Type B pancreatic cell (in vitro differentiated cells): Measurements from ENCODE around the gene C6orf136. TPM values are rescaled to one million over a fixed set of nuclear protein-coding genes. Genes with fewer than 3 reads are reported as not detected.

Source experiments
- DNase-seq: peaks from one replicate; pipeline ENCODE4 v3.0.0; 2021; ENCODE audit warnings: mixed read lengths; ENCODE audit not compliant: unreplicated experiment; ENCODE audit errors: extremely low spot score
- H3K27ac Mint-ChIP-seq: 2 replicates; pipeline ENCODE4 v1.8.0; 2021; ENCODE audit warnings: mild to moderate bottlenecking, mixed read lengths
- H3K27me3 Mint-ChIP-seq: 2 replicates; pipeline ENCODE4 v1.8.0; 2021; ENCODE audit warnings: mixed read lengths
- H3K36me3 Mint-ChIP-seq: 2 replicates; pipeline ENCODE4 v1.8.0; 2021; ENCODE audit warnings: mixed read lengths
- H3K4me1 Mint-ChIP-seq: one replicate; pipeline ENCODE4 v1.8.0; 2021; ENCODE audit warnings: mixed read lengths; ENCODE audit not compliant: unreplicated experiment
- H3K4me3 Mint-ChIP-seq: 2 replicates; pipeline ENCODE4 v1.8.0; 2021; ENCODE audit warnings: mild to moderate bottlenecking, mixed read lengths
- H3K9me3 Mint-ChIP-seq: 2 replicates; pipeline ENCODE4 v1.8.0; 2021; ENCODE audit warnings: mixed read lengths
- total RNA-seq: library from RNA; stranded (reverse); gene quantifications from 2 replicates; pipeline ENCODE4 v1.2.1, GENCODE V29; 2021; ENCODE audit warnings: low replicate concordance
- TF ChIP-seq, protein P1 (sequence below): fragments of 200-600 bp; sonication (generic); conservative IDR thresholded peaks from 2 replicates; pipeline ENCODE4 v1.5.0; 2021; ENCODE audit warnings: antibody characterized with exemption, mild to moderate bottlenecking

C6orf136 gene
- total RNA-seq, 1 donor from 2014 or later, result 16.0 TPM

DNA sequence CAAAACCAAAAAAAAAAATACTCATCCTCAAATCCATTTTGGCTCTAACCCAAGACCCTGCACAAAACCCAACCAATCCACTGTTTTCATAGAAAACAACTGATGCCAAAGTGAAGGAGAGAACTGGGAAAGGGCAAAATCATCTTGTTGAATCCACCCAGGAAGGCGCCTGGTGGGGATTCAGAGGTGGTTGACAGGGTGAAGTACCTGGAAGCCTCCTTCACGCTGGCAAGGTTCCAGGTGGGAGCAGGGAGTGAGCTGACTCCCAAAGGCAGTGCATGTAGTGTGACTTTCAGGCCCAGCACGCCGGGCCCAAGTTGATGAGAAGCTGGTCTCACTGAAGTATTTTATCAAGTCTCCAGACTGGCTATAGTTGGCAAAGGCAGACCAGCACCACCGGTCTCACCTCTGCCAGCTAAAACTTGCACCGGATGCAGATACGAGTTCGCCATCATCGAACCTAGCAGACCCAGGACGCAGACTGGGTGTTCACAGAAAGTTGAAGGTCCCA lies 46.4 kb upstream of the C6orf136 start:
- H3K27me3 Mint-ChIP-seq, result no peaks in the 10 kb centered on the region
- TF ChIP-seq, protein P1, sequence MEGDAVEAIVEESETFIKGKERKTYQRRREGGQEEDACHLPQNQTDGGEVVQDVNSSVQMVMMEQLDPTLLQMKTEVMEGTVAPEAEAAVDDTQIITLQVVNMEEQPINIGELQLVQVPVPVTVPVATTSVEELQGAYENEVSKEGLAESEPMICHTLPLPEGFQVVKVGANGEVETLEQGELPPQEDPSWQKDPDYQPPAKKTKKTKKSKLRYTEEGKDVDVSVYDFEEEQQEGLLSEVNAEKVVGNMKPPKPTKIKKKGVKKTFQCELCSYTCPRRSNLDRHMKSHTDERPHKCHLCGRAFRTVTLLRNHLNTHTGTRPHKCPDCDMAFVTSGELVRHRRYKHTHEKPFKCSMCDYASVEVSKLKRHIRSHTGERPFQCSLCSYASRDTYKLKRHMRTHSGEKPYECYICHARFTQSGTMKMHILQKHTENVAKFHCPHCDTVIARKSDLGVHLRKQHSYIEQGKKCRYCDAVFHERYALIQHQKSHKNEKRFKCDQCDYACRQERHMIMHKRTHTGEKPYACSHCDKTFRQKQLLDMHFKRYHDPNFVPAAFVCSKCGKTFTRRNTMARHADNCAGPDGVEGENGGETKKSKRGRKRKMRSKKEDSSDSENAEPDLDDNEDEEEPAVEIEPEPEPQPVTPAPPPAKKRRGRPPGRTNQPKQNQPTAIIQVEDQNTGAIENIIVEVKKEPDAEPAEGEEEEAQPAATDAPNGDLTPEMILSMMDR, result no peak
- H3K4me1 Mint-ChIP-seq, result peaks cover 5% of the 10 kb centered on the region
- no peaks in the 10 kb centered on the region for H3K9me3 Mint-ChIP-seq
- H3K36me3 Mint-ChIP-seq, result peaks cover 39% of the 10 kb centered on the region
- no peak overlapping the region for H3K27ac Mint-ChIP-seq
- H3K4me3 Mint-ChIP-seq, result no peak overlapping the region
- DNase-seq, result no peak

DNA sequence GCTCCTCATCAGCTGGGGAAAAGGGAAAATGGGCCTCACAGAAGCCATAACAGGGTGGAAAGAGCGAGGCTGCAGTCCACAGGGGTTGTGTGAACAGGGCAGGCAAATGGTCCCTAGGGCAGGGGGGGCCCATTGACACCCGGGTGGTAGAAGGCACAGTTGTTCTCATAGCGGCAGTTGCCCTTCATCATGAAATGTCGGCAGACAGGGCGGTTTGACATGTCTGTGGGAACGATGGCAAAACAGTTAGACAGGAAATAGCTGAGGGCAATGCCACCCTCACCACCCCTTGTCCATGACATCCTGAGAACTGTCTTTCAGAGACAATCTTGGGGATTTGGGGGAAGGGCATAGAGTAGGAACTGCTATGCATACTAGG lies 45.5 kb upstream of the C6orf136 start:
- Mint-ChIP-seq H3K27ac (no peak overlapping the region), H3K4me1 (peaks cover 5% of the 10 kb centered on the region), H3K4me3 (no peak overlapping the region), H3K27me3 (no peaks in the 10 kb centered on the region), H3K9me3 (no peaks in the 10 kb centered on the region), H3K36me3 (peaks cover 46% of the 10 kb centered on the region)
- TF ChIP-seq, protein P1, result no peak
- no peak for DNase-seq

DNA sequence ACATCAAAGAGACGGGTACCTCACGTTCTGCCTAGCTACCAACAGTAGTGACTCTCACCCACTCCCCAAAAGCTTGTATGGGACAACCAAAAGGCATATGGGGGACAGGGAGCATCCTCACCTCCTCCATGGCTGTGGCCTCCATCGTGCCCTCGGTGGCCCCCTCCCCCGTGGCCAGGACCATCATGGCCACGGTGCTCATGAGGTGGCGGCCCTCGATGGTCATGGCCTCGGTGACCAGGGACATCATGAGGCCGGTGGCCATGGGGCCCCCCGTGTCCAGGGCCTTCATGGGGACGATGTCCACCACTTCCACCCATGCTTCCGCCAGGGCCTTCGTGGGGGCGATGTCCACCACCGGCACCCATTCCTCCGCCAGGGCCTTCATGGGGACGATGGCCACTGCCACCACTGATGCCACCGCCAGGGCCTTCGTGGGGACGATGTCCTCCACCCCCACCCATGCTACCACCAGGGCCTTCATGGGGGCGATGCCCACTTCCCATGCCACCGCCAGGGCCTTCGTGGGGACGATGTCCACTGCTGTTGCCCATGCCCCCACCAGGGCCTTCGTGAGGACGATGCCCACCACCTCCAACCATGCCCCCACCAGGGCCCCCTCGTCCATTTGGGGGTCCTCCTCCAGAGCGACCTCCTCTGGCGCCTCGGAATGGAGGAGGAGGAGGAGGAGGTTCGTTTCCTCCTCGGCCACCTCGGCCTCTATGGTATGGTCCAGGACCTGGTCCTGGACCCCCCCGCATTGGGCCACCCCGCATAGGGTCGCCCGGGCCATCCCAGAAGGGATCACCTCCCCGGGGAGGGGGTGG lies 44.9 kb upstream of the C6orf136 start:
- H3K4me1 Mint-ChIP-seq, result peaks cover 5% of the 10 kb centered on the region
- no peak overlapping the region for H3K27ac Mint-ChIP-seq
- TF ChIP-seq, protein P1, result no peak
- no peaks in the 10 kb centered on the region for H3K27me3 Mint-ChIP-seq
- H3K9me3 Mint-ChIP-seq, result no peaks in the 10 kb centered on the region
- no peak overlapping the region for H3K4me3 Mint-ChIP-seq
- H3K36me3 Mint-ChIP-seq, result peaks cover 49% of the 10 kb centered on the region
- no peak for DNase-seq

DNA sequence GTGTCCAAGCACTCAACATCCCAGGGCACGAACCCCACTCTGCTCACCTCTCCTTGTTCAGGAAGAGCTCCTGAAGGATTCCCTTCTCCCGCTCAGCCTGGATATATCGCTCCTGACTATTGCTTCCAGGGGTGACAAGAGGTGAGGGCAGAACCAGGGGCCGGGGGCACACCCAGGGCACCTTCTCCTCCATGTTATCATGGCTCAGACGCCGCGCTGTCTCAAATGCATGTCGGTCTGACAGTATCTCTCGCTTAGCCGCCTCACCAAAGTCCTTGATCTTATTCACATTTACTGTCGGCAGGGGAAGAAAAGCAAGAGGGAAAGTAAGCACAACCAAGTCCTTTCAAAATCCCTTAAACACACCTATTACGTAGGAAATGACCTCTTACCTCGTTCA lies 43.0 kb upstream of the C6orf136 start:
- DNase-seq, result no peak
- TF ChIP-seq, protein P1, result no peak
- no peaks in the 10 kb centered on the region for H3K4me1 Mint-ChIP-seq
- peaks cover 55% of the 10 kb centered on the region for H3K36me3 Mint-ChIP-seq
- no peaks in the 10 kb centered on the region for H3K9me3 Mint-ChIP-seq
- no peak overlapping the region for H3K4me3 Mint-ChIP-seq
- no peaks in the 10 kb centered on the region for H3K27me3 Mint-ChIP-seq
- no peak overlapping the region for H3K27ac Mint-ChIP-seq

DNA sequence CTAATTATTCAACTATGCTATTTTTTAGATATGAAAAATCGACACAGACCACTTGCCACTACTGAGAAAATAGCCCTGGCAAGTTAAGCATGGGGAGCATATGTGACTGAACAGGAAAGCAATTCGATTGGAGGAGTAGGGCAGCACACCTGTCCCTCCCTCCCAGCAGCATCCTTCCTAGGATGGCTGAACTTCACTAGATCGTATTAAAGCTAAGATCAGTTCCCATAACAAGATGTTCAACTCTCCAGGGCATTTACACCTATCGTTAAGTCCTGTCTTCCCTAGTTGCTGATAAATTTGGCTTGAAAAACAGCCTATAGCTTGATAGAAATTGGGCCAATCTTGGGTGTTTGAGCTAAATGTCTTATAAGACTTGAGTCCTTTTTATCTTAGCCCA lies 36.9 kb upstream of the C6orf136 start:
- H3K27ac Mint-ChIP-seq, result no peak overlapping the region
- H3K9me3 Mint-ChIP-seq, result no peaks in the 10 kb centered on the region
- H3K27me3 Mint-ChIP-seq, result peaks cover 3% of the 10 kb centered on the region
- DNase-seq, result no peak
- H3K4me3 Mint-ChIP-seq, result no peak overlapping the region
- H3K36me3 Mint-ChIP-seq, result peaks cover 39% of the 10 kb centered on the region
- H3K4me1 Mint-ChIP-seq, result peaks cover 31% of the 10 kb centered on the region
- TF ChIP-seq, protein P1, result no peak
